SK-MEL-5 (cell line): Measurements from ENCODE around the gene NACA2. TPM values are rescaled to one million over a fixed set of nuclear protein-coding genes. Genes with fewer than 3 reads are reported as not detected.
"Not testable (repeated sequence)": the region's sequence is repeated elsewhere in the genome, so short reads cannot be mapped to it uniquely, and the experiment has no call there.

Experiments
- DNase-seq: peaks from one replicate; pipeline ENCODE4 v3.0.0-alpha.2; 2016; ENCODE audit warnings: low read depth, low spot score
- in situ Hi-C: cut with HindIII; loops from 2 replicates; pipeline ENCODE4 v1.10.0; 2016; ENCODE audit warnings: low sequenced_read_pairs, high pct_unique_total_duplicates, low pct_unique_long_range_greater_than_20kb
- polyA plus RNA-seq, 2 experiments: library from polyadenylated mRNA; depleted of rRNA; stranded (reverse); fragments of >200 nt; gene quantifications; 2 replicates each; pipeline ENCODE4 v1.2.3, GENCODE V29; 2015
- total RNA-seq: library from RNA; depleted of rRNA; stranded (reverse); fragments of >200 nt; shearing (Covaris generic); gene quantifications from 2 replicates; pipeline ENCODE4 v1.2.3, GENCODE V29; 2014; rRNA removed

NACA2 gene
- not detected in 2 replicates for total RNA-seq
- polyA plus RNA-seq (2015; cell fraction: cytosol; rRNA removed) = 0.26 TPM in 1 of 2 replicates, not detected in the other
- not detected in 2 replicates for polyA plus RNA-seq (2015; cell fraction: nucleus; rRNA removed)

DNA sequence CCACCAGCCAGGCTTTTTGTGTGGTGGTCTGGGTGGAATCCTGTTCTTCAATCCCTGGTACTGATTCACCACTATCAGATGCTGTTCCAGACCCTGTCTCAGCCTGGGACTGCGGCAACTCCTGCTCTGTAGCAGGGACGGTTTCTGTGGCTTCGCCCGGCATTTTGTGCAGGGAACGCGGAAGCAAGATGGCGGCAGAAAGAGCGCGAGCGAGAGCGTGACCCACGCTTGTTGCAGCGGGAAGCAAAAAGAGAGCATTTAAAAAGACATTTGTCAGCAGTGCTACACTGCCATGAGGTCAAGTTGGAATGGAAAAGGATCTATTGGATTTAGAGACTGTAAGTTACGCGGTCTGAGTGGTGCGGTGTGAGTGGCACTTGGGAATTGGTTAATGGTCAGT, at the start of gene NACA2:
Gene NACA2, minus strand, starts transcription at position 202 of the 400 bp plus-strand sequence. Its CDS starts 39 bp downstream, at position 163.
- in situ Hi-C loops = no loop called here
- no peak for DNase-seq

DNA sequence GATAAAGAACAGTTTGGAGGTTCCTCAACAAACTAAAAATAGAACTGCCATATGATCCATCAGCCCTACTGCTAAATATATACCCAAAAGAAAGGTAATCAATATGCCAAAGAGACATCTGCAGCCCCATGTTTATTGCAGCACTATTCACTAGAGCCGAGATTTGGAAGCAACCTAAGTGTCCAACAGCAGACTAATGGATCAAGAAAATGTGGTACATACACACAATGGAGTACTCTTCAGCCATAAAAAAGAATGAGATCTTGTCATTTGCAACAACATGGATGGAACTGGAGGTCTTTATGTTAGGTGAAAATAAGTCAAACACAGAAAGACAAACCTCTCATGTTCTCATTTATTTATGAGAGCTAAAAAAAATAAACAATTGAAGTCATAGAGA, 48.8 kb upstream of the NACA2 start:
- DNase-seq = no peak
- in situ Hi-C loops = no loop called here

DNA sequence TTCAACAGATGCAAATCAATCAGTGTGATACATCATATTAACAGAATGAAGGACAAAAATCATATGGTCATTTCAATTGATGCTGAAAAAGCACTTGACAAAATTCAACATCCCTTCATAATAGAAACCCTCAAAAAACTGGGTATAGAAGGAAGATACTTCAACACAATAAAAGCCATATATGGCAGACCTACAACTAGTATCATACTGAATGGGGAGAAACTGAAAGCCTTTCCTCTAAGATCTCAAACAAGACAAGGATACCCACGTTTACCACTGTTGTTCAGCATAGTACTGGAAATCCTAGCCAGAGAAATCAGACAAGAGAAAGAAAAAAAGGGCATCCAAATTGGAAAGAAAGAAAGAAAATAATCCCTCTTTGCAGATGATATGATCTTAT, 47.1 kb upstream of the NACA2 start:
- in situ Hi-C loops = no loop called here
- no peak for DNase-seq

DNA sequence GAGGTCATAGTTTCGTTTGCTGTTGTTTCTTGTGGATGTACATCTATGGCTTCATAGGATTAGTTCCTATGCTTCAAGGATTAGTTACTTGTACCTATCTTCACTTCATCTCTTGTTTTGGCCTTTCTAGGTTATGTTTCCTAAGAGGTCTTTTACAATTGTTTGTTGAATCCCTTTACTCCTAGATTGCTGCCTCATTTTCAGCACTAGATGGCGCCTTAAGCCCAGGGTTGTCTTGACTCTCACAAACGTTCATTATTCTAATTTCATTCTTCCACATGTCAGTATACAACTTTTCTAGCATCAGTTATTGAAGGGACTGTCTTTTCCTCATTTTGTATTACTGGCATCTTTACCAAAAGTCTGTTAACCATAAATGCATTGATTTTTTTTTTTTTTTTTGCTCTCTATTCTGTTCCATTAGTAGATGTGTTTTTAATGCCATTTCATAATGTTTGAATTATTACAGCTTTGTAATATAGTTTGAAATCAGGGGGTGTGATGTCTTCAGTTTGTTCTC, 45.0 kb upstream of the NACA2 start:
- peak; percentile 85 for DNase-seq
- in situ Hi-C loops = no loop called here

DNA sequence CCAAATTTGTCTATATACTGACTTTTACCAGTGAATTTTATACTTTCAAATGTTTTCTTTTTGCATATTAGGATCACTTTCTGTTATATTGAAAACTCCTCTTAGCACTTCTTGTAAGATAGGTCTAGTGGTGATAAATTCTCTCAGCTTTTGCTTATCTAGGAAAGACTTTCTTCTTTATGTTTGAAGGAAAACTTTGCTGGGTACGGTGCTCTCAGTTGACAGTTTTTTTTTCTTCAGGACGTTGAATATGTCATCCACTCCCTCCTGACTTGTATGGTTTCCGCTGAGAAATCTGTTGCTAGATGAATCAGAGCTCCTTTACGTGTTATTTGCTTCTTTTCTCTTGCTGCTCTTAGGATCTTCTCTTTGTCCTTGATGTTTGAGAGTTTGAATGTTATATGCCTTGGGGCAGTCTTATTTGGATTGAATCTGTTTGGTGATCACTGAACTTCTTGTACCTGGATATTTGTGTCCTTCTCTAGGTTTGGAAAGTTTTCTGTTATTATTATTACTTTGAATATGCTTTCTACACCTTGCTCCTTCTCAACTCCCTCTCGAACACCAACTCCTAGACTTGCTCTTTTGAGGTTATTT, 44.0 kb upstream of the NACA2 start:
- in situ Hi-C loops = no loop called here

DNA sequence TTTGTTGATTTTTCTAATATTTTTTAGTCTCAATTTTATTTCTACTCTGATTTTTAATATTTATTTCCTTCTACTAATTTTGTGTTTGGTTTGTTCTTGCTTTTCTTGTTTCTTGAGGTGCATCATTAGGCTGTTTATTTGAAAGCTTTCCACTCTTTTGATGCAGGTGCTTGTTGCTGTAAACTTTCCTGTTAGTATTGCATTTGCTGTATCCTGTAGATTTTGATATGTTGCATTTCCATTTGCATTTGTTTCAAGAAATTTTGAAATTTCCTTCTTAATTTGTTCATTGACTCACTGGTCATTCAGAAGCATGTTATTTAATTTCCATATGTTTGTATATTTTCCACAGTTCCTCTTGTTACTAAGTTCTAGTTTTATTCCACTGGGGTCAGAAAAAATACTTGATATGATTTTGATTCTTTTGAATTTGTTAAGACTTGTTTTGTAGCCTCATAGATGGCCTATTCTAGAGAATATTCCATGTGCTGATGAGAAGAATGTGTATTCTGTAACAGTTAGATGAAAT, 43.1 kb upstream of the NACA2 start:
- in situ Hi-C loops = no loop called here
- no peak for DNase-seq

More for the DNA sequence above, 44.0 kb upstream of the NACA2 start:
- no peak for DNase-seq

DNA sequence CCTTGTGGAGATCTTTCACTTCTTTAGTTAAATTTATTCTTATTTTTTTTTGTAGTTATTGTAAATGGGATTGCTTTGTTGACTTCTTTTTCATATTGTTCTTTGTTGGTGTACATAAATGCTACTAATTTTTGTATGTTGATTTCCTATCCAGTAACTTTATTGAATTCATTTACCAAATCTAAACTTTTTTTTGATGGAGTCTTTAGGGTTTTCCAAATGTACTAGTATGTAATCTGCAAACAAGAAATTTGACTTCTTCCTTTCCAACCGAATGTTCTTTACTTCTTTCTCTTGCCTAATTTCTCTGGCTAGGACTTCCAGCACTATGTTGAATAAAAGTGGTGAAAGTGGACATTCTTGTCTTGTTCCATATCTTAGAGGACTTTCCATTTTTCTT, 41.8 kb upstream of the NACA2 start:
- in situ Hi-C loops = no loop called here
- DNase-seq = no peak

DNA sequence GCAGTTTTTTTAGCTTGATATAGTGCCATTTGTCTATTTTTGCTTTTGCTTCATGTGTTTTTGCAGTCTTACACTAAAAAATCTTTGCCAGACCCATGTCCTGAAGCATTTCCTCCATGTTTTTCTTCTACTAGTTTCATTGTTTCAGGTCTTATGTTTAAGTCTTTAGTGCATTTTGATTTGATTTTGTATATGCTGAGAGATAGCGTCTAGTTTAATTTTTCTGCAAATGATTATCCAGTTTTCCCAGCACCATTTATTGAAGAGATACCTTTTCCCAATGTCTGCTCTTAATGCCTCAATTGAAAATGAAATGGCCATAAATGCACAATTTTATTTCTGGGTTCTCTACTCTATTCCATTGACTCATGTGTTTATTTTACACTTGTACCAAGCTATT, 40.8 kb upstream of the NACA2 start:
- in situ Hi-C loops = no loop called here
- DNase-seq = no peak

DNA sequence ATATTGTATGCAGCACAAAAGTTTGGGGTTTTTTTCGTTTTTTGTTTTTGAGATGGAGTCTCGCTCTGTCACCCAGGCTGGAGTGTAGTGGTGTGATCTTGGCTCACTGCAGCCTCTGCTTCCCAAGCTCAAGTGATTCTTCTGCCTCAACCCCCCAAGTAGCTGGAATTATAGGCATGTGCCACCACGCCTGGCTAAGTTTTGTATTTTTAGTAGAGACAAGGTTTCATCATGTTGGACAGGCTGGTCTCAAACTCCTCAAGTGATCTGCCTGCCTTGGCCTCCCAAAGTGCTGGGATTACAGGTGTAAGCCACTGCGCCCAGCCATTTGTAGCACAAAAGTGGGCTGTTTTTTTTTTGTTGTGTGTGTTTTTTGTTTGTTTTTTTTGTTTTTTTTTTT, 37.1 kb upstream of the NACA2 start:
- in situ Hi-C loops, DNase-seq: not testable (repeated sequence)

DNA sequence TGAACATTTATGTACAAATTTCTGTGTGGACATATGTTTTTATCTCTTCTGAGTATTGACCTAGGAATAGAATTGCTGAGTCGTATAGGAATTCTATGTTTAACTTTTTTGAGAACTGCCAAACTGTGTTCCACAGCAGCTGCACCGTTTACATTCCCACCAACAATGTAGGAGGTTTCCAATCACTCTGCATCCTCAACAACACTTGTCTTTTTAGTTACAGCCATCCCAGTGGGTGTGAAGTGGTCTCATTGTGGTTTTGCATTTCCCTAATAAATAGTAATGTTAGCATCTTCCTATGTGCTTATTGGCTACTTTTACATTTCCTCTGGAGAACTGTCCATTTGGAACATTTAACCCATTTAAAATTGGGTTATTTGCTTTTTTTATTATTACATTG, 36.6 kb upstream of the NACA2 start:
- in situ Hi-C loops = no loop called here
- no peak for DNase-seq

DNA sequence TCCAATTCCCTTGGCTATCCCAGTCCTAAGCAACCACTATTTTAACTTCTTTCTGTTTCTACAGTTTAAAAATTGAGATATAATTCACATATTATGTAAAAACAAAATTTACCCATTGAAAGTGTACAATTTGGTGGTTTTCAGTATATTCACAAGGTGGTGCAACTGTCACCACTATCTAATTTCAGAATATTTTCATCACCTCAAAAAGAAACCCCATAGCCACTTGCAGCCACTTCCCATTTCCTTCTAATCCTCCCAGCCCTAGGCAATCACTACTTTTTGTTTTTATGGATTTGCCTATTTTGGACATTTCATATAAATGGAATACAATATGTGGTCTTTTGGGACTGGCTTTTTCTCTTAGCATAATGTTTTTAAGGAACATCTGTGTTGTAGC, 36.1 kb upstream of the NACA2 start:
- in situ Hi-C loops = no loop called here
- DNase-seq = no peak

DNA sequence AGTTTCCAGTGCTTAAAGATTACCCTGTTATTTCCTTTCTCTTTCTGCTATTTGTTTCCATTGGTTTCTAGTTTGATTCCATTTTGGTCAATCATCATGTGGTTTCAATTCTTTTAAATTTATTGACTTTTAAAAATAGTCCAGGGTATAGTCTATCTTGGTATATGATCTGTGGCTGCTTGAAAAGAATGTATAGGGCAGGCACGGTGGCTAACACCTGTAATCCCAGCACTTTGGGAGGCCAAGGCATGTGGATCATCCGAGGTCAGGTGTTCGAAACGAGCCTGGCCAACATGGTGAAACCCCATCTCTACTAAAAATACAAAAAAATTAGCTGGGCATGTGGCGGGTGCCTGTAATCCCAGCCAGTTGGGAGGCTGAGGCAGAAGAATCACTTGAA, 34.5 kb upstream of the NACA2 start:
- DNase-seq = no peak
- in situ Hi-C loops = no loop called here

DNA sequence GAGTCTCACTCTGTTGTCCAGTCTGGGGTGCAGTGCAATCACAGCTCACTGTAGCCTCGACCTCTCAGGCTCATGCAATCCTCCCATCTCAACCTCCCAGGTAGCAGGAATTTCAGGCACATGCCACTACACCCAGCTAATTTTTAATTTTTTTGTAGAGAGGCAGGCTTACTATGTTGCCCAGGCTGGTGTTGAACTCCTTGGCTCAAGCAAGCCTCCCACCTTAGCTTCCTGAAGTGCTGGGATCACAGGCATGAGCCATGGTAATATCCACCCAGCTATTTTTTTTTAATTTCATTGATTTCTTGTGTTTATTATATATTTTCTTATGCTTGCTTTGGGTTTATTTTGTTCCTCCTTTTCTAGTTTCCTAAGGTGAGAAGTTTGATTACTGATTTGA, 33.9 kb upstream of the NACA2 start:
- in situ Hi-C loops = no loop called here
- DNase-seq = no peak

DNA sequence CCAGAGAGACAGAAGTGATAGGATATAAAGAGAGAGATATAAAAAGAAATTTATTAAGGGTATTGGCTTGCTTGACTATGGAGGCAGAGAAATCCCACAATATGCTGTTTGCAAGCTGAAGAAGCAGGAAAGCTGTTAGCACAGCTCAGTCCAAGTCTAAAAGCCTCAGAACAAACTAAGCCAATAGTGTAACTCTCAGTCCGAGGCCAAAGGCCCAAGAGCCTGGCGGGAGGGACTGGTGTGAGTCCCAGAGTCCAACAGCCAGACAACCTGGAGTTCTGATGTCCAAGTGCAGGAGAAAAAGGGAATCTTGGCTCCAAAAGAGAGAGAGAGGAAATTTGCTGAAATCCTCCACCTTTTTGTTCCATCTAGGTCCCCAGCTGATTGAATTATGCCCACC, 30.3 kb upstream of the NACA2 start:
- no peak for DNase-seq
- in situ Hi-C loops = no loop called here

DNA sequence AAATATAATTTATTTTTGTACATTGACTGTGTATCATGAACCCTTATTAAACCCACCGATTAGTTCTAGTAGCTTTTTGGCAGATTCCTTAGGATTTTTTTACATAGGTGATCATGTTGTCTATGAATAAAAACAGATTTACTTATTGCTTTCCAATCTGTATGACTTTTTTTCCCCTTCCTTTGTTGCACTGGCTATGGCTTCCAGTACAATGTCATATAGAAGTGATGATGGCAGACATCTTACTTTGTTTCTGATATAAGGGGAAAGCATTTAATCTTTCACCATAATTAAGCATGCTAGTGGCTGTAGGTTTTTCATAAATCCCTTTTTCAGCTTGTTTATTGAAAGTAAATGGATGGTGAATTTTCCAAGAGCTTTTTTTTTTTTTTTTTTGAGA, 28.9 kb upstream of the NACA2 start:
- in situ Hi-C loops = no loop called here
- DNase-seq = no peak

DNA sequence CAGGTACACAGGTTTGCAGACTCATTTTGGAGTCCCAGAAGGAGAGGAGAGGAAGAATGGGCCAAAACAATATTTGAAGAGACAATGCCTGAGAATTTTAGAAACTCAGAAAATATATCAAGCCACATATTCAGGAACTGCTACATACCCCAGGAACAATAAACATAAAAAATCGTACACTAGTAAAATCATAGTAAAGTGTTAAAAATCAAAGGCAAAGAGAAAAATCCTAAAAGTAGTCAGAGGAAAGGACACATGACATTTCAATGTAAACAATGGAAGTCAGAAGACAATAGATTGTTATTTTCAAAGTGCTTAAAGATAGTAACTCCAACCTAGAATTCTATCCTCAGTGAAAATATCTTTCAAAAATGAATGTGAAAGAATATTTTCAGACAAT, 28.5 kb upstream of the NACA2 start:
- no peak for DNase-seq
- in situ Hi-C loops = no loop called here

DNA sequence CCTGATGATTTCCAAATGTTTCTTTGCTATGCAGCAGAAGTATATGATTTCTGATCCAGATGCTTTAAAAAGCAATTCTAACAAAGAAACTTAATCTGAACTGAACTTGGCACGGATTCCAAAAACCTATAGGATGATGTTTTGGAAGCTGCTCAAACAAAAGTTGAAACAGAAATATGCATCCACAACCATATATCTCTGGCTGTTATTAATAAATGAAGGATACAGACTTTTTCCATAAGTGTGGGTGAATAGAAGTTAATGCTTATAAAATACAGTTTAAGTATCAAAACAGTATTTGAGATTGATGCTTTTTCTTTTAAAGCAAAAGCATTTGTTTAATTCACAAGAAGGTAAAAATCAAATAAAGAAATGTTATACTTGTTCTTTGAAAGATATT, 27.9 kb upstream of the NACA2 start:
- DNase-seq = no peak
- in situ Hi-C loops = no loop called here

DNA sequence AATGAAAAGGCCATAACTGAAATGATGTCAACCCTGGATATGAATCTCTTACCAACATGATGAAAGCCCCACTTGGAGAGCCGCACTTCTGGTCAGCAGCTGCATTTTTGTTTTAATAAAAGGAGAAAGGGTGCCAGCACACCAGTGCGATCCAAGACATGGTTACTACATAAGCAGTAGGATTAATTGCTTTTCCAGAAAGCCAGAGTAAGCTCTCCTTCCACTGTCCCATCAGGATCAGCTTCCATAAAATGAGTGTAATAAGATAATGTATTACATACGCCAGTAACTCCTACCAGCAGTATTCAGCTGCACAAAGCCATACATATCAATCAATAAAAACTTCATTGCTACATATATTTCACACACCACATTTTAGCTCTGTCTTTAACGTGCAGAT, 26.3 kb upstream of the NACA2 start:
- in situ Hi-C loops = no loop called here
- no peak for DNase-seq

DNA sequence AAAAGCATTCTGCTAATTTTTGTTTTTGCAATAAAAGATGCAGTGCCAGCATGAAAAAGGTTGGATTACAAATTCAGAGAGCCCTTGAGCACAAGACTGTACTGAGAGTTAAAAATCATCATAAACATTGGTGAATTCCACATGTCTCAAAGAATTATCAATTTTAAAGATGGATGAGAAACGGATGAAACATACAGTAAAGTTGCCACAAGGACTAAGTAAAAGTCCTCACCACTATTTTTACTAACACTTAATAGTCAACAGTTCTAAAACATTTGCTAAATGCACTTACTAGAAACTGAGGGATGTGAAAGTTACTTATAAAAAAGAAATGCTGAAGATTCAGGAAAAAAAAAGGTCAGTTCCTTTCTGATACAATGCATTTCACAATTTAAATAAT, 25.8 kb upstream of the NACA2 start:
- in situ Hi-C loops = no loop called here
- no peak for DNase-seq
